DOHH2 (cell line): ENCODE results near the gene RIN3.

Experiments used
- CTCF ChIP-seq: fragments of 200-600 bp; sonication (generic); IDR thresholded peaks from one replicate; pipeline ENCODE4 v1.5.1; 2014; ENCODE audit warnings: antibody characterized with exemption, mild to moderate bottlenecking, low read depth, low read length; ENCODE audit not compliant: poor library complexity, severe bottlenecking
- EZH2phosphoT487 ChIP-seq: fragments of 200-600 bp; sonication (generic); IDR thresholded peaks from 2 replicates; pipeline ENCODE4 v1.6.1; 2017; ENCODE audit warnings: borderline replicate concordance, mild to moderate bottlenecking, antibody characterized with exemption, low read length, moderate library complexity, mixed read lengths

GRCh38 chr14:92712654-92713051, 199.1 kb downstream of the RIN3 start:
- TF ChIP-seq CTCF (no peak), EZH2phosphoT487 (no peak)
